ENCODE results near the gene CHD9. TPM values are rescaled to one million over a fixed set of nuclear protein-coding genes. Genes with fewer than 3 reads are reported as not detected.

Gene CHD9
- total RNA-seq, 1 experiment from 2014 or later = 111 TPM

DNA sequence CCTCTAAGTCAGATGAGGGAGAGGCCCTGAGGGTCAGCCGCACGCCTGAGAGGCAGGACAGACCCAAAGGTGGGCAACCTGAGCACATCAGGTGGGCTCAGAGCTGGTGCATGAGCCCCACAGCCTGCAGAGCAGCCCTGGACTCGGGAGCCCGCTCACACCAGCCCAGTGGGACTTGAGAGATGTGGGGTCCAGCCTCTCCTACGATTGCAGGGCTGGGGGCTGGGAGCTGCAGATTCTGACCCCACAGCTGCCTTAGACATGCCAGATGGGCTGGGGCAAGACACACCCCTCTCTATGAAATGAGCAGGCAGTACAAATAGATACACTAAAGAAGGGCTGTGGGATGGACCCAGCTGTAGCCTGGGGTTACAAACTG is 302.4 kb downstream of the CHD9 start:
- H2AFZ ChIP-seq (ENCODE audit: low read length) = no peak overlapping the region
- H3K4me1 ChIP-seq (ENCODE audit: low read length) = peaks cover 14% of the 10 kb centered on the region
- H3K9me3 ChIP-seq (ENCODE audit: low read length) = no peaks in the 10 kb centered on the region
- H3K36me3 ChIP-seq (ENCODE audit: insufficient read depth, low read length) = no peaks in the 10 kb centered on the region
- H3K79me2 ChIP-seq (ENCODE audit: low read length) = no peaks in the 10 kb centered on the region
- H3K9ac ChIP-seq (ENCODE audit: low read length) = no peak overlapping the region
- no peak for DNase-seq
- no peaks in the 10 kb centered on the region for H4K20me1 ChIP-seq (ENCODE audit: insufficient read depth, low read depth, low read length)
- no peaks in the 10 kb centered on the region for H3K27me3 ChIP-seq (ENCODE audit: low read length)
- H3K4me2 ChIP-seq (ENCODE audit: low read depth, low read length, poor library complexity, severe bottlenecking) = no peak overlapping the region
- no peak overlapping the region for H3K27ac ChIP-seq (ENCODE audit: low read length)
- no peak overlapping the region for H3K4me3 ChIP-seq (ENCODE audit: low read length)
- no peaks in the 10 kb centered on the region for H3K9me2 ChIP-seq (replicated peaks; ENCODE audit: insufficient read depth, low read length)

DNA sequence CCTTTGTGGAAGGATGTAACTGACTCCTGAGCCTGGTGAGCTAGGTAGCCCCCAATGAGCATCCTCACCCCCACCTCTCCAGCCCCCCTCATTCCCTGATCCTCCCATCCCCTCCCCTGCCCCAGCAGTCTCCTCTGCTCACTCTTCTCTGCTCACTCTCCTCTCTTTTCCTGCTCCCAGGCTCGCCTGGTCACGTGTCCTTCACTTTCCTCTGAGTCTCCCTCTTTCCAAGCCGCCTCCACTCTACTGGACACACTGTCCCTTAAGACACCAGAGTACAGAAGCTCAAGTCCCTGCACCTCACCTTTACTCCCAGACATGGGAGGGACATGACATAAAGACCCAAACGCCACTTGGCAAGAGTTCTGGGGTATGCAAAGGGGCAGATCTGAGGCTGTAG is 303.2 kb downstream of the CHD9 start:
- no peaks in the 10 kb centered on the region for H3K36me3 ChIP-seq (ENCODE audit: insufficient read depth, low read length)
- H3K4me3 ChIP-seq (ENCODE audit: low read length) = no peak overlapping the region
- no peak overlapping the region; the same call in 1 of the 2 replicates for H2AFZ ChIP-seq (ENCODE audit: low read length)
- H3K4me2 ChIP-seq (ENCODE audit: low read depth, low read length, poor library complexity, severe bottlenecking) = no peak overlapping the region
- H3K27ac ChIP-seq (ENCODE audit: low read length) = no peak overlapping the region
- H3K27me3 ChIP-seq (ENCODE audit: low read length) = no peaks in the 10 kb centered on the region
- no peaks in the 10 kb centered on the region for H3K9me3 ChIP-seq (ENCODE audit: low read length)
- H4K20me1 ChIP-seq (ENCODE audit: insufficient read depth, low read depth, low read length) = no peaks in the 10 kb centered on the region
- no peaks in the 10 kb centered on the region for H3K79me2 ChIP-seq (ENCODE audit: low read length)
- DNase-seq = no peak
- H3K9me2 ChIP-seq (replicated peaks; ENCODE audit: insufficient read depth, low read length) = no peaks in the 10 kb centered on the region
- H3K9ac ChIP-seq (ENCODE audit: low read length) = no peak overlapping the region
- peaks cover 14% of the 10 kb centered on the region for H3K4me1 ChIP-seq (ENCODE audit: low read length)

GRCh38 chr16:53358884-53359283 is 304.1 kb downstream of the CHD9 start:
- peak overlapping the region; percentile 80 for H2AFZ ChIP-seq (ENCODE audit: low read length)

GRCh38 chr16:53369921-53370320 is 315.1 kb downstream of the CHD9 start:
- Histone ChIP-seq H3K27me3 (ENCODE audit: low read length) (no peaks in the 10 kb centered on the region), H3K79me2 (ENCODE audit: low read length) (no peaks in the 10 kb centered on the region), H3K9ac (ENCODE audit: low read length) (no peak overlapping the region), H3K4me1 (ENCODE audit: low read length) (no peaks in the 10 kb centered on the region), H3K4me2 (ENCODE audit: low read depth, low read length, poor library complexity, severe bottlenecking) (no peak overlapping the region), H2AFZ (ENCODE audit: low read length) (no peak overlapping the region), H3K36me3 (ENCODE audit: insufficient read depth, low read length) (no peaks in the 10 kb centered on the region), H3K9me3 (ENCODE audit: low read length) (no peaks in the 10 kb centered on the region), H3K4me3 (ENCODE audit: low read length) (no peak overlapping the region), H3K9me2 (replicated peaks; ENCODE audit: insufficient read depth, low read length) (no peaks in the 10 kb centered on the region), H4K20me1 (ENCODE audit: insufficient read depth, low read depth, low read length) (no peaks in the 10 kb centered on the region), H3K27ac (ENCODE audit: low read length) (no peak overlapping the region)
- peak; percentile 10 for DNase-seq

More at GRCh38 chr16:53358884-53359283, 304.1 kb downstream of the CHD9 start:
- no peak overlapping the region for H3K27ac ChIP-seq (ENCODE audit: low read length)
- no peaks in the 10 kb centered on the region for H3K9me3 ChIP-seq (ENCODE audit: low read length)
- DNase-seq = peak; percentile 87
- H3K9ac ChIP-seq (ENCODE audit: low read length) = peak overlapping the region; percentile 60
- H3K4me3 ChIP-seq (ENCODE audit: low read length) = peak overlapping the region; percentile 64
- no peaks in the 10 kb centered on the region for H3K9me2 ChIP-seq (replicated peaks; ENCODE audit: insufficient read depth, low read length)
- no peaks in the 10 kb centered on the region for H3K79me2 ChIP-seq (ENCODE audit: low read length)
- peaks cover 14% of the 10 kb centered on the region for H3K4me1 ChIP-seq (ENCODE audit: low read length)
- H3K36me3 ChIP-seq (ENCODE audit: insufficient read depth, low read length) = no peaks in the 10 kb centered on the region
- peak overlapping the region; percentile 72 for H3K4me2 ChIP-seq (ENCODE audit: low read depth, low read length, poor library complexity, severe bottlenecking)
- H4K20me1 ChIP-seq (ENCODE audit: insufficient read depth, low read depth, low read length) = no peaks in the 10 kb centered on the region
- H3K27me3 ChIP-seq (ENCODE audit: low read length) = no peaks in the 10 kb centered on the region

GRCh38 chr16:53370827-53371226 is 316.0 kb downstream of the CHD9 start:
- H3K4me2 ChIP-seq (ENCODE audit: low read depth, low read length, poor library complexity, severe bottlenecking) = no peak overlapping the region
- H3K27me3 ChIP-seq (ENCODE audit: low read length) = no peaks in the 10 kb centered on the region
- H3K79me2 ChIP-seq (ENCODE audit: low read length) = no peaks in the 10 kb centered on the region
- no peak overlapping the region for H3K27ac ChIP-seq (ENCODE audit: low read length)
- no peaks in the 10 kb centered on the region for H3K9me2 ChIP-seq (replicated peaks; ENCODE audit: insufficient read depth, low read length)
- no peaks in the 10 kb centered on the region for H3K4me1 ChIP-seq (ENCODE audit: low read length)
- no peaks in the 10 kb centered on the region for H4K20me1 ChIP-seq (ENCODE audit: insufficient read depth, low read depth, low read length)
- 0 out of 2 replicates have a peak overlapping the region, but pooled peaks have one; percentile 20 for H2AFZ ChIP-seq (ENCODE audit: low read length)
- H3K36me3 ChIP-seq (ENCODE audit: insufficient read depth, low read length) = no peaks in the 10 kb centered on the region
- H3K9ac ChIP-seq (ENCODE audit: low read length) = no peak overlapping the region
- no peak overlapping the region for H3K4me3 ChIP-seq (ENCODE audit: low read length)
- H3K9me3 ChIP-seq (ENCODE audit: low read length) = no peaks in the 10 kb centered on the region
- no peak for DNase-seq

DNA sequence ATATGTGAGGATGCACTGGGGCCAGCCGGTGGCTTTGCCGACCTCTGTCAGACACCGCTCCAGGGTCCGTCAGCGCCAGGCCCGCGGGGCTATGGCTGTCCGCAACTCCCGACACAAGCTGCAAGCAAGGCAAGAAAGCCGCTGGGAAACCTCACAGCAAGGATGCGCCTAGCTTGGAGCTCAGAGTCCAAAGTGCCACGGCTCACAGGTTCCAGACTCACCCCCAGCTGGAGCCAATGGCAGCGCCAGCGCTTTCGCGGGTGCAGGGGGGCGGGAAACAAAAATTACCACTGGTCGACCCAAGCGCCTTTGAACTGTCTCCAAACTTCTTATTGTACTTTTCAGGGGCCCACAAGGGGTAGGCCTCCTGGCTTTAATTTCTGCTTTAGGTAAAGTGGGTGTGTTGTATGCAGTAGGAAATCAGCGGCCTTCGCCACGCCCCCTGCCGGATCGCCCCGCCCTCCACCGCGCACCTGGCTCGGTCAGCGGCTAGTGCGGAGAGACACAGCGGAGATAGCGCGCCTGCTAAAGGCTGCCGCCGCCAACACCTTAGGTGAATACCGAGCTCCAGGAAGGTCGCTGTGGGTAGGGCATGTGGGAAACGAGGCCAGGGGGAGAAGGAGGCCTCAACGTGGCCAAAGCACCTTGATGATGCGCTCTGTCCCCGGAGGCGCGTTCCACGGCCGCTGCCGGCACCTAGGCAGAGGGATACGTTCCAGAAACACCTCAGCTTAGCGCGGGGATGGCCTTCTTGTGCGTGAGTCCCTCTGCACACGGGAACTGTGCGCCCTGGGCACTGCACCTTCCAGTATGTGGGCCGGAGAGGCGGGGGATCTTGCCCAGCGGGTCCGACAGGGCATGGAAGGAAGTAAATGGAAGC is 318.4 kb downstream of the CHD9 start:
- no peak overlapping the region for H3K4me2 ChIP-seq (ENCODE audit: low read depth, low read length, poor library complexity, severe bottlenecking)

DNA sequence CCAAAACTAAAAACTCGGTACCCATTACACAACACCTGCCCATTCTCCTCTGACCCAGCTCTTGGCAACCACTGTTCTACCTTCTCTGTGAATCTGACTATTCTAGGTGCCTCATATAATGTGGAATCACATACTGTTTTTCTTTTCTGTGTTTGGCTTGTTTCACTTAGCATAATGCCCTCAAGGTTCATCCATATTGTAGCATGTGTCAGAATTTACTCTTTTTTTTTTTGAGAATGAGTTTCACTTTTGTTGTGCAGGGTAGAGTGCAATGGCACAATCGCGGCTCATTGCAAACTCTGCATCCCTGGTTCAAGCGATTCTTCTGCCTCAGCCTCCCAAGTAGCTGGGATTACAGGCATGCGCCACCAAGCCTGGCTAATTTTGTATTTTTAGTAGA is 320.0 kb downstream of the CHD9 start:
- H3K4me1 ChIP-seq (ENCODE audit: low read length) = no peaks in the 10 kb centered on the region
- H3K79me2 ChIP-seq (ENCODE audit: low read length) = no peaks in the 10 kb centered on the region
- H2AFZ ChIP-seq (ENCODE audit: low read length) = no peak overlapping the region
- no peak overlapping the region for H3K9ac ChIP-seq (ENCODE audit: low read length)
- no peaks in the 10 kb centered on the region for H3K36me3 ChIP-seq (ENCODE audit: insufficient read depth, low read length)
- no peaks in the 10 kb centered on the region for H3K27me3 ChIP-seq (ENCODE audit: low read length)
- H3K9me3 ChIP-seq (ENCODE audit: low read length) = no peaks in the 10 kb centered on the region
- H3K4me3 ChIP-seq (ENCODE audit: low read length) = no peak overlapping the region
- H3K4me2 ChIP-seq (ENCODE audit: low read depth, low read length, poor library complexity, severe bottlenecking) = no peak overlapping the region
- H3K9me2 ChIP-seq (replicated peaks; ENCODE audit: insufficient read depth, low read length) = no peaks in the 10 kb centered on the region
- no peak for DNase-seq
- no peak overlapping the region for H3K27ac ChIP-seq (ENCODE audit: low read length)
- no peaks in the 10 kb centered on the region for H4K20me1 ChIP-seq (ENCODE audit: insufficient read depth, low read depth, low read length)

More for the DNA sequence above, 318.4 kb downstream of the CHD9 start:
- no peak overlapping the region for H2AFZ ChIP-seq (ENCODE audit: low read length)
- H3K27ac ChIP-seq (ENCODE audit: low read length) = no peak overlapping the region
- H3K9me3 ChIP-seq (ENCODE audit: low read length) = no peaks in the 10 kb centered on the region
- no peaks in the 10 kb centered on the region for H3K36me3 ChIP-seq (ENCODE audit: insufficient read depth, low read length)
- no peaks in the 10 kb centered on the region for H3K79me2 ChIP-seq (ENCODE audit: low read length)
- no peaks in the 10 kb centered on the region for H4K20me1 ChIP-seq (ENCODE audit: insufficient read depth, low read depth, low read length)
- H3K4me3 ChIP-seq (ENCODE audit: low read length) = no peak overlapping the region
- H3K4me1 ChIP-seq (ENCODE audit: low read length) = no peaks in the 10 kb centered on the region
- H3K9me2 ChIP-seq (replicated peaks; ENCODE audit: insufficient read depth, low read length) = no peaks in the 10 kb centered on the region
- no peak for DNase-seq
- no peaks in the 10 kb centered on the region for H3K27me3 ChIP-seq (ENCODE audit: low read length)
- no peak overlapping the region for H3K9ac ChIP-seq (ENCODE audit: low read length)

DNA sequence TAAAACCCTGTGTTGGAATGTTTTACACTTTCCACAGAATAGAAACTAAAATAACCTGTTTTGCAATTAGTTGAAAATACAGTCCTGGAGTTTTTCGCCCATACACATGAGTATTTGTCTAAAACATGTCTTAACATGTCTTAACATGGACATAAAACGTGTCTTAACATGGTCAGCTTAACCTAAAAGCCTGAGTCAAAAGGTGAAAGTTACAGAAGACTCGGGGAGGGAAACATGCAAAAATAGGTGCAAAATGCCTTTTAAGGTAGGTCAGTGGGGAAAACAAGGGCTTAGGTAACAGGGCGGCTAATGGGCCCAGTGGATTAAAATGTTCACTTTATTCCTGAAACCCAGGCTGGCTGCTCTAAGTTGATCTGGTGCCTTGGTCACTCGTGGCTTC is 323.3 kb downstream of the CHD9 start:
- Histone ChIP-seq H3K9ac (ENCODE audit: low read length) (no peak overlapping the region), H3K4me3 (ENCODE audit: low read length) (no peak overlapping the region), H3K27ac (ENCODE audit: low read length) (no peak overlapping the region), H3K79me2 (ENCODE audit: low read length) (no peaks in the 10 kb centered on the region), H3K4me1 (ENCODE audit: low read length) (no peaks in the 10 kb centered on the region), H3K36me3 (ENCODE audit: insufficient read depth, low read length) (no peaks in the 10 kb centered on the region), H2AFZ (ENCODE audit: low read length) (no peak overlapping the region), H3K4me2 (ENCODE audit: low read depth, low read length, poor library complexity, severe bottlenecking) (no peak overlapping the region), H4K20me1 (ENCODE audit: insufficient read depth, low read depth, low read length) (no peaks in the 10 kb centered on the region), H3K9me3 (ENCODE audit: low read length) (no peaks in the 10 kb centered on the region), H3K27me3 (ENCODE audit: low read length) (no peaks in the 10 kb centered on the region), H3K9me2 (replicated peaks; ENCODE audit: insufficient read depth, low read length) (no peaks in the 10 kb centered on the region)
- no peak for DNase-seq

Data from Karpas-422 (cell line).